Right lobe of liver (tissue), 6 donors: ENCODE results near the gene CCDC200. TPM values are rescaled to one million over a fixed set of nuclear protein-coding genes. Genes with fewer than 3 reads are reported as not detected.

Experiments
- ATAC-seq, 4 donors: fragments of 200-7000 bp; cut with Tn5 transposase; one replicate each; pipeline ENCODE4 v1.9.1; 2020; ENCODE audit warnings: mild to moderate bottlenecking in 4 of 4, moderate library complexity in 4 of 4
- DNase-seq, 3 donors: peaks; one replicate each; pipeline ENCODE4 v3.0.0-alpha.2; 2020
- H3K27ac ChIP-seq, 3 donors: fragments of 200-600 bp; one replicate each; pipeline ENCODE4 v1.8.0; 2022
- H3K27me3 ChIP-seq, 2 donors: fragments of 200-600 bp; one replicate each; pipeline ENCODE4 v1.8.0; 2022
- H3K36me3 ChIP-seq, 4 donors: fragments of 200-600 bp; sonication (generic) in 1 of 4; one replicate each; pipeline versions ENCODE4 v1.5.1 to v1.8.0; 2017 to 2022; ENCODE audit warnings: control low read depth in 1 of 4
- H3K4me1 ChIP-seq, 4 donors: fragments of 200-600 bp; sonication (generic) in 1 of 4; one replicate each; pipeline versions ENCODE4 v1.5.1 to v1.8.0; 2017 to 2022; ENCODE audit warnings: control low read depth in 1 of 4
- H3K4me3 ChIP-seq, 3 donors: fragments of 200-600 bp; one replicate each; pipeline ENCODE4 v1.8.0; 2022
- H3K9me3 ChIP-seq, 4 donors: fragments of 200-600 bp; sonication (generic) in 1 of 4; one replicate each; pipeline versions ENCODE4 v1.5.1 to v1.8.0; 2017 to 2022; ENCODE audit warnings: control low read depth in 1 of 4
- CTCF ChIP-seq, 4 donors: fragments of 200-600 bp in 3 of 4; fragments of 450-650 bp in 1 of 4; IDR thresholded peaks; one replicate each; pipeline versions ENCODE4 v1.5.1 to v1.8.0; 2016 to 2022; ENCODE audit warnings: antibody characterized with exemption in 4 of 4, mild to moderate bottlenecking in 2 of 4
- POLR2A ChIP-seq: fragments of 450-650 bp; IDR thresholded peaks from one replicate; pipeline ENCODE4 v1.6.1; 2017; ENCODE audit warnings: antibody characterized with exemption, mild to moderate bottlenecking
- WGBS: methylation state at CpG from one replicate; pipeline ENCODE4 v1.1.6; 2018; ENCODE audit warnings: low coverage, low lambda C conversion rate; ENCODE audit not compliant: insufficient coverage; ENCODE audit errors: missing lambda C conversion rate; 5-methylcytosine and 5-hydroxymethylcytosine counted together
- intact Hi-C, 2 donors: fragments of 100-400 bp; cut with DNase I; formaldehyde crosslinking; loops; one replicate each; pipeline versions ENCODE4 v1.11.2 to v1.14.1; 2022
- small RNA-seq, 2 experiments: library from RNA; depleted of rRNA; stranded (forward); fragments of <200 nt; gene quantifications; one replicate each; pipeline ENCODE3, GENCODE V24; 2016
- total RNA-seq, 6 experiments: library from RNA; depleted of rRNA in 2 of 6; stranded (reverse); fragments of >200 nt in 2 of 6; fragmentation: NEBNext Ultra II Directional in 3 of 6; extraction: Animal tissue kit (Norgen Biotek cat#: 25700) in 3 of 6; gene quantifications; one replicate each; pipeline versions ENCODE4 v1.1.0 to v1.2.4, GENCODE V29; 2016 to 2023
- donor health status: DM: no; HTN: yes; CAD: no.
- donor health status: DM: no; HTN: no; CAD: no.
- donor health status: DM: no; HTN: no; CAD: no.
- donor health status: DM: no; HTN: yes; CAD: no.
- donor health status: DM: no; HTN: yes; CAD: no.

Gene CCDC200
- total RNA-seq, 6 experiments from 2014 or later, result not detected

- Histone ChIP-seq H3K27me3 (no peaks in the 10 kb centered on the region), H3K4me3 (no peak overlapping the region), H3K36me3 (peaks cover 0 to 32% (median 9%) of the 10 kb centered on the region in 4 donors), H3K27ac (peak overlapping the region; percentile 12 to 65 (median 27)), H3K9me3 (no peaks in the 10 kb centered on the region), H3K4me1 (peaks cover 0 to 60% (median 32%) of the 10 kb centered on the region in 4 donors)
- DNase-seq (no peak), ATAC-seq (no peak)
- TF ChIP-seq POLR2A (no peak), CTCF (IDR thresholded peaks at IDR 0.05) (no peak)
- 73% methylated on average over 4 of the region's 4 CpGs for WGBS
- intact Hi-C loops, result no loop called here
These were observed 53.0 kb downstream of the CCDC200 start for GRCh38 chr17:43175213-43176118.

DNA sequence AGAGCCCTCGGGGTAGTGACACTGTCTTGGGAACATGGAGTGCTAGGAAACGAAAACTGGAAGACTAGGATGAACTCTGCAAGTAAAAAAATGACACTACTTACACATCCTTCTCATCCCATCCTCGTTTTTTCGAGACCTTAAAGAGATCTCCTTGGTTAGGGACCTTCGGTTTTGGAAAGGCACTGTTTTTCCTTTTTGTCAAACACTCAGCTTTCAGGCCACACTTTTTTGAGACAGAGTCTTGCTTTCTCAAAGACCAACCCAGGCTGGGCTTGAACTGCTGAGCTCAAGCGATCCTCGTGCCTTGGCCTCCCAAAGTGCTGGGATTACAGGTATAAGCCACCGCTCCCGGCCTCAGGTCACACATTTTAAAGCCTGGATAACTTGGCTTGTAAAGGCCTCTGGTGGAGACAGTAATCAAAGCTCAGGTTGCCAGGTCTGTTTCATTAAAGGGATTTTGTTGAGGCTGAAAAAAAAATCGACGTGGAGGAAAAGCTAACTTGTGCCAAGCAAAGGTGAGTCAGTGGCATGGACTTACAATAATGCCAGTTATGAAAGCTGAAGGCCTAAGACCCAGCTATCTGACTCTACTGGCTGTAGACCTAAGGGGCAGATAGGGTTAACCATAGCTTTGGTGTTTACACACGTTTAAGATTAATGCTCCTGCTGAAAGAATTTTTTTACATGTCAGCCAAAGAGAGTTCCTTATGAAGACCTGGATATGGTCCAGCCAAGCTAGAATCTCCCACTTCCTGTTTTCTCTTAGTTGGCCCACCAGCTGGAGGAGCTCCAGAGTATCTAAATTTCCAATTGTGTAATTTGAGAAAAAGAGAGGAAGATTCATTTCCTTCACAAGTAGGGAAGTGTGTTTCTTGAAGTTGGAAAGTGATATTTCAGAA is 56.6 kb downstream of the CCDC200 start:
- Histone ChIP-seq H3K4me1 (peaks cover 0 to 52% (median 24%) of the 10 kb centered on the region in 4 donors), H3K9me3 (no peaks in the 10 kb centered on the region), H3K4me3 (peak overlapping the region; percentile 76 to 85 (median 80)), H3K27me3 (no peaks in the 10 kb centered on the region), H3K36me3 (peaks cover 0 to under 1% (median 0%) of the 10 kb centered on the region in 4 donors), H3K27ac (peak overlapping the region; percentile 93 to 98 (median 93))
- DNase-seq (no peak), ATAC-seq (peak in 1 of 4 donors; percentile 22)
- WGBS, result under 1% methylated on average over 12 of the region's 12 CpGs
- TF ChIP-seq CTCF (IDR thresholded peaks at IDR 0.05), result peak; percentile 18 to 30 (median 24)
- TF ChIP-seq POLR2A, result no peak
- intact Hi-C loops, result no loop called here

Small RNA genes lying within 50 kb of the gene (small RNA-seq; reads per million reads assigned to genes)
- gene RF00004 (0 reads per million in 2 experiments), gene RNU2-1 (0 reads per million in 2 experiments)

Other genes with a start within 250 kb of the CCDC200 start
- not detected for gene PTGES3L, start 248.5 kb downstream of the CCDC200 start, total RNA-seq
- 1 to 10 TPM; 3.6 to 5.1 (median 4.6) TPM for gene RUNDC1, start 248.1 kb downstream of the CCDC200 start, total RNA-seq
- 100 to 1,000 TPM; 229 to 528 (median 316) TPM for gene RPL27, start 230.2 kb downstream of the CCDC200 start, total RNA-seq
- gene IFI35, start 221.8 kb downstream of the CCDC200 start, total RNA-seq, result 10 to 100 TPM; 14.1 to 23.3 (median 18.1) TPM
- gene VAT1, start 206.2 kb downstream of the CCDC200 start, total RNA-seq, result 10 to 100 TPM; 38.2 to 51.6 (median 43.3) TPM
- gene RND2, start 203.4 kb downstream of the CCDC200 start, total RNA-seq, result 1 to 10 TPM in 2 of 6 experiments, under 1 TPM in 4; 0.09 to 3.3 (median 0.64) TPM
- 1 to 10 TPM; 3.1 to 6.7 (median 3.9) TPM for gene BRCA1, start 103.3 kb downstream of the CCDC200 start, total RNA-seq
- 10 to 100 TPM; 34.7 to 71.0 (median 49.2) TPM for gene NBR1, start 57.4 kb downstream of the CCDC200 start, total RNA-seq
- 1 to 10 TPM; 3.1 to 8.4 (median 4.5) TPM for gene TMEM106A, start 16.7 kb downstream of the CCDC200 start, total RNA-seq
- gene RNU2-1, start 5.4 kb upstream of the CCDC200 start, total RNA-seq, result 1,000 to 10,000 TPM in 3 of 6 experiments, 100 to 1,000 TPM in 1, not detected in 2; 626 to 4,576 (median 3,287) TPM
- gene ARL4D, start 170.4 kb upstream of the CCDC200 start, total RNA-seq, result 10 to 100 TPM; 10.9 to 31.8 (median 13.2) TPM